HCT116 (cell line): ENCODE data around the gene GON4L. TPM values are rescaled to one million over a fixed set of nuclear protein-coding genes. Genes with fewer than 3 reads are reported as not detected.
A peak's percentile ranks its signal among the peaks of the same experiment; 100 is the strongest.

Experiments
- ATAC-seq: fragments of 200-7000 bp; cut with Tn5 transposase; 2 replicates; pipeline ENCODE4 v1.9.1; 2020; ENCODE audit warnings: mild to moderate bottlenecking, moderate library complexity
- BruUV-seq: library from RNA; stranded (reverse); fragments of 400-500 nt; replicated peaks from 2 replicates; lab custom pipeline; 2021; lab: Mats Ljungman, UMichigan
- CTCF ChIA-PET: fragments of 300-600 bp; sonication (Branson Sonifier 250); formaldehyde crosslinking; loops from one replicate; lab custom pipeline; 2021; ENCODE audit warnings: antibody characterized with exemption; lab: Charles Lee
- POLR2A ChIA-PET: fragments of 300-600, 350-600 bp; sonication (Branson Sonifier 250); formaldehyde crosslinking; loops from one replicate; lab custom pipeline; 2021; ENCODE audit warnings: antibody characterized with exemption; lab: Charles Lee
- RAD21 ChIA-PET, 2 experiments: fragments of 300-600 bp; sonication (Branson Sonifier 250); formaldehyde crosslinking; loops; one replicate each; lab custom pipeline; 2023; ENCODE audit warnings: low total read pairs in 2 of 2; ENCODE audit not compliant: uncharacterized antibody in 2 of 2, unreplicated experiment in 2 of 2, low non-redundant PET in 1 of 2; lab: Charles Lee
- DNase-seq: peaks from one replicate; pipeline ENCODE4 v3.0.0-alpha.2; 2010; ENCODE audit warnings: low read depth, low spot score
- H2AFZ ChIP-seq: fragments of 200-600 bp; shearing (Covaris generic), sonication (generic); 2 replicates; pipeline ENCODE4 v1.6.1; 2017; ENCODE audit warnings: low read depth, mixed run types, mixed read lengths, antibody characterized with exemption, low read length; ENCODE audit not compliant: poor library complexity, severe bottlenecking
- H3K27ac ChIP-seq: 2 replicates; pipeline ENCODE4 v1.5.1; 2012; ENCODE audit warnings: low read depth, low read length
- H3K27me3 ChIP-seq: fragments of 200-600 bp; sonication (generic); 2 replicates; pipeline ENCODE4 v1.6.1; 2016; ENCODE audit warnings: mixed run types, low read length, mixed read lengths; ENCODE audit not compliant: insufficient read depth
- H3K36me3 ChIP-seq, 2 experiments: fragments of 200-500 bp in 1 of 2; fragments of 200-600 bp in 1 of 2; sonication (Bioruptor generic) in 1 of 2; sonication (generic) in 1 of 2; 2 replicates each; pipeline versions ENCODE4 v1.5.1 to v1.6.1; 2014 to 2016; ENCODE audit warnings: low read length in 2 of 2, inconsistent platforms in 1 of 2, mixed read lengths in 1 of 2, mixed run types in 1 of 2; ENCODE audit not compliant: insufficient read depth in 2 of 2, control insufficient read depth in 1 of 2
- H3K4me1 ChIP-seq, 2 experiments: fragments of 200-600 bp in 1 of 2; sonication (generic) in 1 of 2; 2 replicates each; pipeline versions ENCODE4 v1.5.1 to v1.6.1; 2012 to 2017; ENCODE audit warnings: low read length in 2 of 2, inconsistent platforms in 1 of 2, mild to moderate bottlenecking in 1 of 2, mixed read lengths in 1 of 2, mixed run types in 1 of 2, moderate library complexity in 1 of 2; ENCODE audit not compliant: insufficient read depth in 2 of 2, control insufficient read depth in 1 of 2
- H3K4me2 ChIP-seq: fragments of 200-600 bp; sonication (generic); 2 replicates; pipeline ENCODE4 v1.6.1; 2017; ENCODE audit warnings: mixed run types, low read length, mixed read lengths
- H3K4me3 ChIP-seq, 2 experiments: fragments of 200-600 bp in 1 of 2; sonication (generic) in 1 of 2; replicated peaks in 1 of 2; 2 replicates each; pipeline ENCODE4 v1.5.1; 2011 to 2016; ENCODE audit warnings: low read length in 2 of 2, control low read depth in 1 of 2, low read depth in 1 of 2, mild to moderate bottlenecking in 1 of 2, mixed read lengths in 1 of 2, mixed run types in 1 of 2
- H3K79me2 ChIP-seq: fragments of 200-600 bp; sonication (generic); 2 replicates; pipeline ENCODE4 v1.6.1; 2017; ENCODE audit warnings: mild to moderate bottlenecking, mixed run types, low read length, moderate library complexity, mixed read lengths; ENCODE audit not compliant: insufficient read depth
- H3K9ac ChIP-seq: fragments of 200-600 bp; sonication (generic); 2 replicates; pipeline ENCODE4 v1.6.1; 2016; ENCODE audit warnings: low read length, mixed read lengths
- H3K9me2 ChIP-seq: fragments of 200-600 bp; sonication (generic), shearing (Covaris generic); 2 replicates; pipeline ENCODE4 v1.6.1; 2017; ENCODE audit warnings: mixed run types, mild to moderate bottlenecking, moderate library complexity; ENCODE audit not compliant: insufficient read depth
- H3K9me3 ChIP-seq, 2 experiments: fragments of 200-500 bp in 1 of 2; fragments of 200-600 bp in 1 of 2; sonication (Bioruptor generic) in 1 of 2; sonication (generic) in 1 of 2; 2 replicates each; pipeline ENCODE4 v1.6.1; 2014 to 2017; ENCODE audit warnings: low read length in 2 of 2, mixed read lengths in 2 of 2, inconsistent platforms in 1 of 2, low read depth in 1 of 2, mild to moderate bottlenecking in 1 of 2, mixed run types in 1 of 2, moderate library complexity in 1 of 2; ENCODE audit not compliant: control insufficient read depth in 1 of 2, insufficient read depth in 1 of 2
- H4K20me1 ChIP-seq: fragments of 200-600 bp; sonication (generic), shearing (Covaris generic); 2 replicates; pipeline ENCODE4 v1.6.1; 2017; ENCODE audit warnings: mixed run types, mild to moderate bottlenecking, moderate library complexity; ENCODE audit not compliant: insufficient read depth
- ATF3 ChIP-seq: IDR thresholded peaks from 2 replicates; pipeline ENCODE4 v1.6.1; 2012
- CBX3 ChIP-seq: IDR thresholded peaks from 2 replicates; pipeline ENCODE4 v1.6.1; 2012; ENCODE audit warnings: low read depth
- CEBPB ChIP-seq: IDR thresholded peaks from 2 replicates; pipeline ENCODE4 v1.6.1; 2012; ENCODE audit warnings: low read depth
- CTCF ChIP-seq, 3 experiments: fragments of 200-600 bp in 1 of 3; sonication (generic) in 1 of 3; IDR thresholded peaks in 2 of 3; conservative IDR thresholded peaks in 1 of 3; 2 replicates each; pipeline ENCODE4 v1.5.1; 2012 to 2017; ENCODE audit warnings: low read depth in 2 of 3, low read length in 2 of 3, antibody characterized with exemption in 1 of 3, borderline replicate concordance in 1 of 3, control low read depth in 1 of 3, mild to moderate bottlenecking in 1 of 3, mixed read lengths in 1 of 3, mixed run types in 1 of 3, moderate library complexity in 1 of 3; ENCODE audit not compliant: insufficient read depth in 1 of 3
- EGR1 ChIP-seq: IDR thresholded peaks from 2 replicates; pipeline ENCODE4 v1.6.1; 2012; ENCODE audit warnings: low read depth
- ELF1 ChIP-seq: IDR thresholded peaks from 2 replicates; pipeline ENCODE4 v1.6.1; 2012; ENCODE audit warnings: low read depth, borderline replicate concordance
- EZH2 ChIP-seq: fragments of 200-600 bp; sonication (generic); IDR thresholded peaks from 2 replicates; pipeline ENCODE4 v1.6.1; 2017; ENCODE audit warnings: antibody characterized with exemption, mixed run types
- FOSL1 ChIP-seq: IDR thresholded peaks from 2 replicates; pipeline ENCODE4 v1.6.1; 2012; ENCODE audit warnings: low read depth
- POLR2A ChIP-seq: IDR thresholded peaks from 2 replicates; pipeline ENCODE4 v1.7.0; 2011; ENCODE audit warnings: borderline replicate concordance; ENCODE audit not compliant: insufficient read depth, insufficient read length; ENCODE audit errors: extremely low read depth
- SIN3A ChIP-seq: IDR thresholded peaks from 2 replicates; pipeline ENCODE4 v1.6.1; 2012; ENCODE audit warnings: low read depth
- SP1 ChIP-seq: IDR thresholded peaks from 2 replicates; pipeline ENCODE4 v1.6.1; 2012; ENCODE audit warnings: low read depth
- SRF ChIP-seq: IDR thresholded peaks from 2 replicates; pipeline ENCODE4 v1.6.1; 2012; ENCODE audit warnings: low read depth
- TCF7L2 ChIP-seq: IDR thresholded peaks from 2 replicates; pipeline ENCODE4 v1.7.0; 2011; ENCODE audit warnings: borderline replicate concordance, inconsistent platforms; ENCODE audit not compliant: insufficient read depth, insufficient read length; ENCODE audit errors: extremely low read depth
- intact Hi-C: fragments of 100-400 bp; cut with micrococcal nuclease; formaldehyde crosslinking; loops from 2 replicates; pipeline ENCODE4 v1.10.0; 2022
- total RNA-seq: library from RNA; stranded (reverse); gene quantifications from one replicate; pipeline ENCODE4 v1.2.1, GENCODE V29; 2021; ENCODE audit not compliant: unreplicated experiment
- TF ChIP-seq, protein P1 (sequence below): IDR thresholded peaks from 2 replicates; pipeline ENCODE4 v1.6.1; 2012; ENCODE audit warnings: low read depth

GON4L gene
- total RNA-seq, 1 experiment from 2014 or later: 40.8 TPM

DNA sequence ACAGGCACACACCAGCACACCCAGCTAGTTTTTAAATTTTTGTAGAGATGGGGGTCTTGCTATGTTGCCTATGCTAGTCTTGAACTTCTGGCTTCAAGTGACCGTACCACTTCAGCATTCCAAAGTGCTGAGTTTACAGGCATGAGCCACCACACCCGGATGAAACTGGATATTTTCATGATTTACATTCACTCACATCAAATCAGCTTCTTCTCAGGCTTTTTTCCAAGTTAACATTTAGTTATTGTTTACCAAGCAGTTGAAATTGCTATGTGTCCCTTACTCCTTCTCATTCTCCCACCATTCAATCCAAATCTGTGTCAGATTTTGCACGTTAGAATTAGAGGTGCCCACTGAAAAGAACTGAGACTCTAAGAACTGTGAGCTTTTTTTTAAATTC, 35.8 kb upstream of the GON4L start (continued):
- no peak for TF ChIP-seq CTCF (IDR thresholded peaks at IDR 0.05 in 2 of 3, conservative IDR thresholded peaks at IDR 0.05 in 1 of 3; ENCODE audit: borderline replicate concordance in 1 of 3, insufficient read depth in 1 of 3, low read depth in 2 of 3, low read length in 2 of 3)
- TF ChIP-seq, protein P1, sequence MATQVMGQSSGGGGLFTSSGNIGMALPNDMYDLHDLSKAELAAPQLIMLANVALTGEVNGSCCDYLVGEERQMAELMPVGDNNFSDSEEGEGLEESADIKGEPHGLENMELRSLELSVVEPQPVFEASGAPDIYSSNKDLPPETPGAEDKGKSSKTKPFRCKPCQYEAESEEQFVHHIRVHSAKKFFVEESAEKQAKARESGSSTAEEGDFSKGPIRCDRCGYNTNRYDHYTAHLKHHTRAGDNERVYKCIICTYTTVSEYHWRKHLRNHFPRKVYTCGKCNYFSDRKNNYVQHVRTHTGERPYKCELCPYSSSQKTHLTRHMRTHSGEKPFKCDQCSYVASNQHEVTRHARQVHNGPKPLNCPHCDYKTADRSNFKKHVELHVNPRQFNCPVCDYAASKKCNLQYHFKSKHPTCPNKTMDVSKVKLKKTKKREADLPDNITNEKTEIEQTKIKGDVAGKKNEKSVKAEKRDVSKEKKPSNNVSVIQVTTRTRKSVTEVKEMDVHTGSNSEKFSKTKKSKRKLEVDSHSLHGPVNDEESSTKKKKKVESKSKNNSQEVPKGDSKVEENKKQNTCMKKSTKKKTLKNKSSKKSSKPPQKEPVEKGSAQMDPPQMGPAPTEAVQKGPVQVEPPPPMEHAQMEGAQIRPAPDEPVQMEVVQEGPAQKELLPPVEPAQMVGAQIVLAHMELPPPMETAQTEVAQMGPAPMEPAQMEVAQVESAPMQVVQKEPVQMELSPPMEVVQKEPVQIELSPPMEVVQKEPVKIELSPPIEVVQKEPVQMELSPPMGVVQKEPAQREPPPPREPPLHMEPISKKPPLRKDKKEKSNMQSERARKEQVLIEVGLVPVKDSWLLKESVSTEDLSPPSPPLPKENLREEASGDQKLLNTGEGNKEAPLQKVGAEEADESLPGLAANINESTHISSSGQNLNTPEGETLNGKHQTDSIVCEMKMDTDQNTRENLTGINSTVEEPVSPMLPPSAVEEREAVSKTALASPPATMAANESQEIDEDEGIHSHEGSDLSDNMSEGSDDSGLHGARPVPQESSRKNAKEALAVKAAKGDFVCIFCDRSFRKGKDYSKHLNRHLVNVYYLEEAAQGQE: no peak
- TF ChIP-seq EGR1: no peak
- TF ChIP-seq EZH2: no peak
- TF ChIP-seq SRF: no peak
- TF ChIP-seq CBX3: peak; percentile 60; the same call in 1 of the 2 replicates
- TF ChIP-seq CEBPB: no peak
- no peak for TF ChIP-seq ATF3
- TF ChIP-seq TCF7L2: no peak

DNA sequence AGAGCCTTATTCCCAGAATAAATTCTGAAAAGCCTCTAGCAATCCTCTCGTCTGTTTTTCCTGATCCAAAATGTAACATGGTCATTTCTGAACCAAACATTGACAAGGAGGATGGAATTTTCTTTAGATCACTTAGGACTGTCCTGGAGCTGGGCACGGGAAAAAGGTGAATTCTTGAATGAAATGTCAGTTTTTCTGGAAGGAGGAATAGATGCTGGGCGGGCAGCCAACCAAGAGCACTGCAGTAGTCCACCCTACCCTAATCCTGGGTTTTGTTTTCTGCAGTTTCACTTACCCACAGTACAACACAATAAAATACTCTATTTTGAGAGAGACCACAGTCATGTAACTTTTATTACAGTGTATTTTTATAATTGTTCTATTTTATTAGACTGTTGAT, 33.2 kb upstream of the GON4L start:
- Histone ChIP-seq H3K4me1 (peaks cover 27 to 35% of the 10 kb centered on the region in 2 experiments), H2AFZ (no peak overlapping the region), H3K9ac (no peak overlapping the region), H3K9me2 (no peaks in the 10 kb centered on the region), H3K27ac (no peak overlapping the region), H3K9me3 (no peaks in the 10 kb centered on the region), H3K4me3 (no peak overlapping the region), H3K4me2 (no peak overlapping the region), H3K79me2 (no peaks in the 10 kb centered on the region), H3K27me3 (no peaks in the 10 kb centered on the region), H4K20me1 (no peaks in the 10 kb centered on the region), H3K36me3 (no peaks in the 10 kb centered on the region)
- ChIA-PET CTCF (no interaction called here), POLR2A (no interaction called here), RAD21 (no interaction called here)
- ATAC-seq (no peak), DNase-seq (no peak)
- intact Hi-C loops: no loop called here
- BruUV-seq: no TSS peak
- TF ChIP-seq EZH2: no peak
- no peak for TF ChIP-seq ATF3
- no peak for TF ChIP-seq SP1
- no peak for TF ChIP-seq SIN3A
- no peak for TF ChIP-seq TCF7L2
- no peak for TF ChIP-seq ELF1
- TF ChIP-seq POLR2A: no peak
- no peak for TF ChIP-seq FOSL1
